MCF 10A (cell line): ENCODE results near the gene GNAO1. TPM values are rescaled to one million over a fixed set of nuclear protein-coding genes. Genes with fewer than 3 reads are reported as not detected.

Source experiments
- BruUV-seq: library from RNA; stranded (reverse); fragments of 400-500 nt; replicated peaks from 2 replicates; lab custom pipeline; 2021; lab: Mats Ljungman, UMichigan
- CTCF ChIA-PET: fragments of 300-600 bp; sonication (Branson Sonifier 250); formaldehyde crosslinking; extraction: SDS; loops from one replicate; lab custom pipeline; 2021; ENCODE audit warnings: antibody characterized with exemption, inconsistent platforms; lab: Yijun Ruan, JAX
- POLR2A ChIA-PET: fragments of 300-600, 350-650 bp; sonication (Branson Sonifier 250); formaldehyde crosslinking; extraction: SDS; loops from one replicate; lab custom pipeline; 2020; ENCODE audit warnings: antibody characterized with exemption, inconsistent platforms; lab: Yijun Ruan, JAX
- DNase-seq: peaks from one replicate; pipeline ENCODE4 v3.0.0-alpha.2; 2018; ENCODE audit not compliant: unreplicated experiment
- H3K27ac Mint-ChIP-seq: one replicate; pipeline ENCODE4 v1.8.0; 2022; ENCODE audit warnings: mild to moderate bottlenecking, low read depth, mixed read lengths; ENCODE audit not compliant: unreplicated experiment
- H3K27me3 Mint-ChIP-seq: one replicate; pipeline ENCODE4 v1.8.0; 2022; ENCODE audit warnings: mixed read lengths; ENCODE audit not compliant: insufficient read depth, unreplicated experiment
- H3K36me3 Mint-ChIP-seq: one replicate; pipeline ENCODE4 v1.8.0; 2022; ENCODE audit warnings: mild to moderate bottlenecking, moderate library complexity, mixed read lengths; ENCODE audit not compliant: insufficient read depth, unreplicated experiment
- H3K4me1 Mint-ChIP-seq: one replicate; pipeline ENCODE4 v1.8.0; 2022; ENCODE audit warnings: mixed read lengths; ENCODE audit not compliant: insufficient read depth, unreplicated experiment
- H3K4me3 Mint-ChIP-seq: one replicate; pipeline ENCODE4 v1.8.0; 2022; ENCODE audit warnings: mild to moderate bottlenecking, moderate library complexity, mixed read lengths; ENCODE audit not compliant: unreplicated experiment
- H3K9me3 Mint-ChIP-seq: one replicate; pipeline ENCODE4 v1.8.0; 2022; ENCODE audit warnings: mixed read lengths; ENCODE audit not compliant: unreplicated experiment
- intact Hi-C: fragments of 100-400 bp; cut with micrococcal nuclease; formaldehyde crosslinking; loops from 2 replicates; pipeline ENCODE4 v1.14.1; 2022
- total RNA-seq: library from RNA; stranded (reverse); gene quantifications from 2 replicates; pipeline ENCODE4 v1.2.3, GENCODE V29; 2022
- TF ChIP-seq, protein P1 (sequence below): fragments of 200-600 bp; IDR thresholded peaks from one replicate; pipeline ENCODE4 v1.8.0; 2022; ENCODE audit warnings: antibody characterized with exemption, mild to moderate bottlenecking; ENCODE audit not compliant: unreplicated experiment

The GNAO1 gene
- total RNA-seq, 1 experiment from 2014 or later: 0.44 TPM

- intact Hi-C loops: no loop called here
- peak overlapping the region; percentile 3 for H3K27ac Mint-ChIP-seq
- TF ChIP-seq, protein P1, sequence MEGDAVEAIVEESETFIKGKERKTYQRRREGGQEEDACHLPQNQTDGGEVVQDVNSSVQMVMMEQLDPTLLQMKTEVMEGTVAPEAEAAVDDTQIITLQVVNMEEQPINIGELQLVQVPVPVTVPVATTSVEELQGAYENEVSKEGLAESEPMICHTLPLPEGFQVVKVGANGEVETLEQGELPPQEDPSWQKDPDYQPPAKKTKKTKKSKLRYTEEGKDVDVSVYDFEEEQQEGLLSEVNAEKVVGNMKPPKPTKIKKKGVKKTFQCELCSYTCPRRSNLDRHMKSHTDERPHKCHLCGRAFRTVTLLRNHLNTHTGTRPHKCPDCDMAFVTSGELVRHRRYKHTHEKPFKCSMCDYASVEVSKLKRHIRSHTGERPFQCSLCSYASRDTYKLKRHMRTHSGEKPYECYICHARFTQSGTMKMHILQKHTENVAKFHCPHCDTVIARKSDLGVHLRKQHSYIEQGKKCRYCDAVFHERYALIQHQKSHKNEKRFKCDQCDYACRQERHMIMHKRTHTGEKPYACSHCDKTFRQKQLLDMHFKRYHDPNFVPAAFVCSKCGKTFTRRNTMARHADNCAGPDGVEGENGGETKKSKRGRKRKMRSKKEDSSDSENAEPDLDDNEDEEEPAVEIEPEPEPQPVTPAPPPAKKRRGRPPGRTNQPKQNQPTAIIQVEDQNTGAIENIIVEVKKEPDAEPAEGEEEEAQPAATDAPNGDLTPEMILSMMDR: no peak
- CTCF ChIA-PET: interaction anchor here (0.9 to 2.0 kb wide), 3 partner anchors 21 to 320 kb away, joined by 3 to 10 read pairs (median 4); no protein-coding TSS in a partner anchor
- H3K36me3 Mint-ChIP-seq: peaks cover 68% of the 10 kb centered on the region
- POLR2A ChIA-PET: interaction anchor here (1.1 to 2.7 kb wide), 4 partner anchors 15 to 69 kb away, joined by 3 to 10 read pairs (median 4); partner anchors contain the start of genes NUDT21 and OGFOD1
- no peaks in the 10 kb centered on the region for H3K9me3 Mint-ChIP-seq
- H3K4me3 Mint-ChIP-seq: no peak overlapping the region
- peaks cover 17% of the 10 kb centered on the region for H3K4me1 Mint-ChIP-seq
- H3K27me3 Mint-ChIP-seq: no peaks in the 10 kb centered on the region
- peak; percentile 10 for DNase-seq
- no TSS peak for BruUV-seq
Observed at GRCh38 chr16:56382459-56382858, 191.2 kb downstream of the GNAO1 start.

DNA sequence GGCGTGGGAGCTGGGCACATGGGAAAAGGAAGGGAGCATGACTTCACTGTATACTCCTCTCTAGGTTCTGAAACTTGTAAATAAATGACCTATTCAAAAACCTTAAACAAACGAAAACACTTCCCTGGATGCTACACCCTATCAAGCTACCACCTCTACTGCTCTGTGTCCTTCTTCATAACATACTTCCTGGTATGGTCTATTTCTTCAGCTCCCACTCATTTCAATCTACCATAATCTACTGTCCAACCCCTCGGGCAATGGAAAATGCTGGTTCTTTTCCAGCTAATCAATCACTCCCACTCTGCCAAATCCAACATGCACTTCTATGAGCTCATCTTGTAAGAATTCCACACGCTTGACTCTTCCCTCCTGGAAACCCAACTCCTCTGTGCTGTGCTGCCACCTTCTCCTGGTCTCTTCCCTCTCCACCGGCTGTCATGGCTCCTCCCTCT, 191.6 kb downstream of the GNAO1 start:
- DNase-seq: peak; percentile 86
- peak overlapping the region; percentile 3 for H3K27ac Mint-ChIP-seq
- TF ChIP-seq, protein P1: no peak
- peaks cover 17% of the 10 kb centered on the region for H3K4me1 Mint-ChIP-seq
- no peaks in the 10 kb centered on the region for H3K9me3 Mint-ChIP-seq
- BruUV-seq: no TSS peak
- H3K27me3 Mint-ChIP-seq: no peaks in the 10 kb centered on the region
- H3K4me3 Mint-ChIP-seq: peak overlapping the region; percentile 19
- peaks cover 73% of the 10 kb centered on the region for H3K36me3 Mint-ChIP-seq
- CTCF ChIA-PET: interaction anchor here (0.5 to 2.0 kb wide), 3 partner anchors 22 to 486 kb away, joined by 3 to 10 read pairs (median 7); no protein-coding TSS in a partner anchor
- intact Hi-C loops: no loop called here
- POLR2A ChIA-PET: interaction anchor here (0.7 to 2.7 kb wide), 7 partner anchors 16 to 815 kb away, joined by 3 to 10 read pairs (median 3); partner anchors contain the start of genes NUDT21 and OGFOD1

GRCh38 chr16:56384074-56384721, 192.9 kb downstream of the GNAO1 start:
- POLR2A ChIA-PET: interaction anchor here (1.0 to 2.7 kb wide), 2 partner anchors 67 to 817 kb away, joined by 3 to 10 read pairs; partner anchors contain the start of genes NUDT21 and OGFOD1
- no TSS peak for BruUV-seq
- peak overlapping the region; percentile 2 for H3K27ac Mint-ChIP-seq
- no peak for DNase-seq
- no peaks in the 10 kb centered on the region for H3K9me3 Mint-ChIP-seq
- no peaks in the 10 kb centered on the region for H3K27me3 Mint-ChIP-seq
- no peak overlapping the region for H3K4me3 Mint-ChIP-seq
- intact Hi-C loops: no loop called here
- TF ChIP-seq, protein P1: no peak
- H3K4me1 Mint-ChIP-seq: peaks cover 17% of the 10 kb centered on the region
- H3K36me3 Mint-ChIP-seq: peaks cover 73% of the 10 kb centered on the region
- CTCF ChIA-PET: interaction anchor here (0.7 to 2.0 kb wide), 2 partner anchors 28 to 40 kb away, joined by 3 to 10 read pairs; no protein-coding TSS in a partner anchor

DNA sequence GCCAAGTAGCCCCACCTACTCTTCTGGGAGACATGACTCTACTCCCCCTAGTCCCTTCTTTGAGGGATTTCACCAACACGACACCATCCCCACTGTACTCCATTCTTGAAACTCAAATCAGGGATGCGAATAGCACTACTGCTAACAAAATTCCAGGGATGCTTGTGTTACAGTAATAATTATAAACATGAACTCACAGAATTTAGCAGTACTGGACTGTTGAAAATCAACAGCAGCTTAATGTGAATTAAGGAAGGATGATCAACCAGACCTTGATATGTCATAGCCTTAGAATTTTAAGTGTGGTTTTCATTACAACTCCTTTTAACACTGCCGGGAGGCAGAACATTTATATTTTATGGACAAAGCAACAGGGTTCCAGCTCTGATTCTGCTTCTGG, 196.1 kb downstream of the GNAO1 start:
- BruUV-seq: no TSS peak
- H3K27ac Mint-ChIP-seq: no peak overlapping the region
- H3K4me3 Mint-ChIP-seq: no peak overlapping the region
- TF ChIP-seq, protein P1: no peak
- ChIA-PET POLR2A (no interaction called here), CTCF (interaction anchor here (0.9 kb wide), 1 partner anchor 315 kb away, joined by 4 read pairs; no protein-coding TSS in a partner anchor)
- peaks cover 81% of the 10 kb centered on the region for H3K36me3 Mint-ChIP-seq
- no peaks in the 10 kb centered on the region for H3K9me3 Mint-ChIP-seq
- intact Hi-C loops: no loop called here
- no peak for DNase-seq
- H3K27me3 Mint-ChIP-seq: no peaks in the 10 kb centered on the region
- peaks cover 27% of the 10 kb centered on the region for H3K4me1 Mint-ChIP-seq
